ENCODE measurements around the gene HAO2. TPM values are rescaled to one million over a fixed set of nuclear protein-coding genes. Genes with fewer than 3 reads are reported as not detected.

HAO2 gene
- total RNA-seq, 1 experiment from 2014 or later: not detected

- Histone ChIP-seq H3K9me3 (ENCODE audit: low read depth, low read length, poor library complexity, severe bottlenecking) (no peaks in the 10 kb centered on the region), H3K36me3 (ENCODE audit: insufficient read depth, low read length, poor library complexity, severe bottlenecking) (no peaks in the 10 kb centered on the region), H3K27ac (ENCODE audit: low read depth, low read length, poor library complexity, severe bottlenecking) (no peak overlapping the region), H3K4me3 (ENCODE audit: low read depth, low read length, poor library complexity, severe bottlenecking) (no peak overlapping the region), H3K4me1 (ENCODE audit: insufficient read depth, low read length, poor library complexity, severe bottlenecking) (no peaks in the 10 kb centered on the region), H3K27me3 (replicated peaks; ENCODE audit: insufficient read depth, low read depth, low read length, poor library complexity) (no peaks in the 10 kb centered on the region)
- ChIA-PET POLR2A (ENCODE audit: low non-redundant PET) (no interaction called here), CTCF (no interaction called here)
- TF ChIP-seq EZH2 (IDR thresholded peaks at IDR 0.05; ENCODE audit: borderline replicate concordance, low read depth, low read length, poor library complexity, severe bottlenecking): no peak
- TF ChIP-seq CTCF (conservative IDR thresholded peaks at IDR 0.05; ENCODE audit: low read depth, low read length): no peak
- intact Hi-C loops (cut with micrococcal nuclease; ENCODE audit: unreplicated experiment): no loop called here
- no TSS peak for BruUV-seq (replicated peaks)
- no peak for DNase-seq (ENCODE audit: low spot score)
These were observed 66.5 kb downstream of the HAO2 start for GRCh38 chr1:119435052-119435451.

GRCh38 chr1:119438761-119439160 is 70.2 kb downstream of the HAO2 start:
- no peak for DNase-seq (ENCODE audit: low spot score)
- ChIA-PET CTCF (interaction anchor here (0.6 kb wide), 1 partner anchor 15 kb away, joined by 3 read pairs; no protein-coding TSS in a partner anchor), POLR2A (ENCODE audit: low non-redundant PET) (no interaction called here)
- H3K27ac ChIP-seq (ENCODE audit: low read depth, low read length, poor library complexity, severe bottlenecking): no peak overlapping the region
- no peak overlapping the region for H3K4me3 ChIP-seq (ENCODE audit: low read depth, low read length, poor library complexity, severe bottlenecking)
- no peaks in the 10 kb centered on the region for H3K9me3 ChIP-seq (ENCODE audit: low read depth, low read length, poor library complexity, severe bottlenecking)
- H3K4me1 ChIP-seq (ENCODE audit: insufficient read depth, low read length, poor library complexity, severe bottlenecking): no peaks in the 10 kb centered on the region
- no peaks in the 10 kb centered on the region for H3K36me3 ChIP-seq (ENCODE audit: insufficient read depth, low read length, poor library complexity, severe bottlenecking)
- intact Hi-C loops (cut with micrococcal nuclease; ENCODE audit: unreplicated experiment): no loop called here
- peaks cover 4% of the 10 kb centered on the region for H3K27me3 ChIP-seq (replicated peaks; ENCODE audit: insufficient read depth, low read depth, low read length, poor library complexity)
- no TSS peak for BruUV-seq (replicated peaks)
- TF ChIP-seq EZH2 (IDR thresholded peaks at IDR 0.05; ENCODE audit: borderline replicate concordance, low read depth, low read length, poor library complexity, severe bottlenecking): no peak
- TF ChIP-seq CTCF (conservative IDR thresholded peaks at IDR 0.05; ENCODE audit: low read depth, low read length): no peak

GRCh38 chr1:119440721-119441307 is 72.2 kb downstream of the HAO2 start:
- CTCF ChIA-PET: no interaction called here

More at GRCh38 chr1:119440721-119441307, 72.2 kb downstream of the HAO2 start:
- BruUV-seq (replicated peaks): no TSS peak
- peaks cover 4% of the 10 kb centered on the region for H3K27me3 ChIP-seq (replicated peaks; ENCODE audit: insufficient read depth, low read depth, low read length, poor library complexity)
- no peak overlapping the region for H3K27ac ChIP-seq (ENCODE audit: low read depth, low read length, poor library complexity, severe bottlenecking)
- H3K9me3 ChIP-seq (ENCODE audit: low read depth, low read length, poor library complexity, severe bottlenecking): no peaks in the 10 kb centered on the region
- no peaks in the 10 kb centered on the region for H3K4me1 ChIP-seq (ENCODE audit: insufficient read depth, low read length, poor library complexity, severe bottlenecking)
- no peak for DNase-seq (ENCODE audit: low spot score)
- intact Hi-C loops (cut with micrococcal nuclease; ENCODE audit: unreplicated experiment): no loop called here
- H3K36me3 ChIP-seq (ENCODE audit: insufficient read depth, low read length, poor library complexity, severe bottlenecking): no peaks in the 10 kb centered on the region
- TF ChIP-seq CTCF (conservative IDR thresholded peaks at IDR 0.05; ENCODE audit: low read depth, low read length) (no peak), EZH2 (IDR thresholded peaks at IDR 0.05; ENCODE audit: borderline replicate concordance, low read depth, low read length, poor library complexity, severe bottlenecking) (no peak)
- POLR2A ChIA-PET (ENCODE audit: low non-redundant PET): no interaction called here
- H3K4me3 ChIP-seq (ENCODE audit: low read depth, low read length, poor library complexity, severe bottlenecking): no peak overlapping the region
